HepG2 (cell line): ENCODE results near the gene BPIFB6. TPM values are rescaled to one million over a fixed set of nuclear protein-coding genes. Genes with fewer than 3 reads are reported as not detected.

ENCODE experiments used
- ATAC-seq: fragments of 200-7000 bp; cut with Tn5 transposase; 3 replicates; pipeline ENCODE4 v1.9.1; 2020; ENCODE audit warnings: mild to moderate bottlenecking, moderate library complexity
- BruUV-seq: library from RNA; stranded (reverse); fragments of 400-500 nt; replicated peaks from 2 replicates; lab custom pipeline; 2021; lab: Mats Ljungman, UMichigan
- CTCF ChIA-PET: fragments of 300-600 bp; formaldehyde crosslinking; extraction: SDS; loops from one replicate; lab custom pipeline; 2021; ENCODE audit warnings: low total read pairs, inconsistent platforms, low intra/inter-chr PET ratio; lab: Yijun Ruan, JAX
- POLR2A ChIA-PET: fragments of 350-600 bp; sonication (Branson Sonifier 250); formaldehyde crosslinking; loops from one replicate; lab custom pipeline; 2020; ENCODE audit warnings: antibody characterized with exemption, inconsistent platforms; lab: Yijun Ruan, JAX
- DNase-seq: peaks from one replicate; pipeline ENCODE4 v3.0.0-alpha.2; 2015; ENCODE audit warnings: low spot score
- FAIRE-seq: peaks from 3 replicates; lab custom pipeline; 2011; peaks lifted over from hg19 to GRCh38; lab: Jason Lieb, UNC
- H2AFZ ChIP-seq: one replicate; pipeline ENCODE4 v1.6.1; 2011; ENCODE audit warnings: low read length, inconsistent platforms
- H3K27ac ChIP-seq: fragments of 300-600 bp; 3 replicates; pipeline ENCODE4 v1.8.0; 2011; ENCODE audit warnings: mixed run types, mild to moderate bottlenecking, mixed read lengths, low read length, inconsistent platforms; ENCODE audit not compliant: insufficient read depth; ENCODE audit errors: extremely low read length
- H3K27me3 ChIP-seq, 2 experiments: fragments of 200-600 bp in 1 of 2; 2 replicates in 1 of 2; 3 replicates in 1 of 2; pipeline versions ENCODE4 v1.6.0 to v1.8.0; 2011; ENCODE audit warnings: low read length in 2 of 2, mild to moderate bottlenecking in 2 of 2, moderate library complexity in 2 of 2, inconsistent platforms in 1 of 2; ENCODE audit not compliant: insufficient read depth in 2 of 2, control insufficient read depth in 1 of 2
- H3K36me3 ChIP-seq, 2 experiments: fragments of 200-600 bp in 1 of 2; replicated peaks in 1 of 2; 2 replicates in 1 of 2; 3 replicates in 1 of 2; pipeline versions ENCODE4 v1.5.1 to v1.8.0; 2011; ENCODE audit warnings: low read length in 2 of 2, inconsistent platforms in 1 of 2; ENCODE audit not compliant: insufficient read depth in 2 of 2, control insufficient read depth in 1 of 2
- H3K4me1 ChIP-seq: 2 replicates; pipeline ENCODE4 v1.5.1; 2012; ENCODE audit warnings: low read length, inconsistent platforms; ENCODE audit not compliant: insufficient read depth
- H3K4me2 ChIP-seq: 2 replicates; pipeline ENCODE4 v1.6.0; 2011; ENCODE audit warnings: low read depth, low read length, inconsistent platforms
- H3K4me3 ChIP-seq, 3 experiments: fragments of 200-600 bp in 1 of 3; sonication (generic), shearing (Covaris generic) in 1 of 3; replicated peaks in 1 of 3; 2 replicates each; pipeline ENCODE4 v1.5.1; 2011 to 2016; ENCODE audit warnings: low read length in 3 of 3, inconsistent platforms in 2 of 3, low read depth in 2 of 3, mild to moderate bottlenecking in 2 of 3, control low read depth in 1 of 3, mixed read lengths in 1 of 3; ENCODE audit not compliant: insufficient read depth in 1 of 3
- H3K79me2 ChIP-seq: one replicate; pipeline ENCODE4 v1.6.1; 2011; ENCODE audit warnings: low read length, inconsistent platforms; ENCODE audit not compliant: insufficient read depth
- H3K9ac ChIP-seq: 2 replicates; pipeline ENCODE4 v1.6.0; 2011; ENCODE audit warnings: mild to moderate bottlenecking, low read depth, low read length, inconsistent platforms; ENCODE audit not compliant: insufficient read depth
- H3K9me3 ChIP-seq: 2 replicates; pipeline ENCODE4 v1.5.1; 2012; ENCODE audit warnings: mild to moderate bottlenecking, low read length
- H4K20me1 ChIP-seq: 2 replicates; pipeline ENCODE4 v1.6.0; 2011; ENCODE audit warnings: inconsistent platforms, mild to moderate bottlenecking, low read length, moderate library complexity; ENCODE audit not compliant: insufficient read depth
- AGO1 ChIP-seq: fragments of 200-400 bp; formaldehyde crosslinking; IDR thresholded peaks from 2 replicates; pipeline ENCODE4 v1.6.1; 2017; ENCODE audit warnings: mild to moderate bottlenecking, low read depth, low read length, moderate library complexity; ENCODE audit not compliant: poor library complexity, severe bottlenecking
- FIP1L1 ChIP-seq: fragments of 200-400 bp; formaldehyde crosslinking; IDR thresholded peaks from 2 replicates; pipeline ENCODE4 v1.6.1; 2018; ENCODE audit warnings: low read depth, mild to moderate bottlenecking, low read length, moderate library complexity, borderline replicate concordance; ENCODE audit not compliant: insufficient read depth
- FLYWCH1 ChIP-seq: sonication (generic); formaldehyde crosslinking; IDR thresholded peaks from 2 replicates; pipeline ENCODE4 v1.8.1; 2023; ENCODE audit warnings: mild to moderate bottlenecking, missing genetic modification reagents
- HNF1B ChIP-seq: sonication (generic); formaldehyde crosslinking; IDR thresholded peaks from 2 replicates; pipeline ENCODE4 v1.5.1; 2020; ENCODE audit warnings: mild to moderate bottlenecking, moderate library complexity, missing genetic modification reagents
- HNF4G ChIP-seq, 2 experiments: sonication (generic) in 1 of 2; formaldehyde crosslinking in 1 of 2; IDR thresholded peaks; 2 replicates each; pipeline versions ENCODE4 v1.4.0 to v1.6.1; 2011 to 2020; ENCODE audit warnings: borderline replicate concordance in 2 of 2, low read depth in 2 of 2, mild to moderate bottlenecking in 2 of 2, low read length in 1 of 2, missing genetic modification reagents in 1 of 2, moderate library complexity in 1 of 2
- HOXA5 ChIP-seq: sonication (generic); formaldehyde crosslinking; IDR thresholded peaks from 2 replicates; pipeline ENCODE4 v1.4.0; 2020; ENCODE audit warnings: missing genetic modification reagents
- MED8 ChIP-seq: sonication (generic); formaldehyde crosslinking; IDR thresholded peaks from 2 replicates; pipeline ENCODE4 v1.8.1; 2023; ENCODE audit warnings: mild to moderate bottlenecking, missing genetic modification reagents; ENCODE audit not compliant: insufficient replicate concordance
- NFAT5 ChIP-seq: sonication (generic); formaldehyde crosslinking; IDR thresholded peaks from 2 replicates; pipeline ENCODE4 v1.4.0; 2020; ENCODE audit warnings: missing genetic modification reagents
- TBP ChIP-seq: sonication (generic); formaldehyde crosslinking; IDR thresholded peaks from 2 replicates; pipeline ENCODE4 v1.5.0; 2020; ENCODE audit warnings: missing genetic modification reagents
- TP53 ChIP-seq: sonication (generic); formaldehyde crosslinking; conservative IDR thresholded peaks from 2 replicates; pipeline ENCODE4 v1.4.0; 2020; ENCODE audit warnings: missing genetic modification reagents
- XRCC5 ChIP-seq: fragments of 200-400 bp; formaldehyde crosslinking; optimal IDR thresholded peaks from 2 replicates; pipeline ENCODE3; 2017; ENCODE audit warnings: mild to moderate bottlenecking, low read length
- ZFP36L1 ChIP-seq: sonication (generic); formaldehyde crosslinking; IDR thresholded peaks from 2 replicates; pipeline ENCODE4 v1.8.0; 2022; ENCODE audit warnings: mild to moderate bottlenecking, missing genetic modification reagents, moderate library complexity
- ZNF34 ChIP-seq: sonication (generic); formaldehyde crosslinking; IDR thresholded peaks from 2 replicates; pipeline ENCODE4 v1.4.0; 2020; ENCODE audit warnings: mild to moderate bottlenecking, missing genetic modification reagents, borderline replicate concordance
- ZNF672 ChIP-seq: sonication (generic); formaldehyde crosslinking; IDR thresholded peaks from 2 replicates; pipeline ENCODE4 v1.8.1; 2022; ENCODE audit warnings: missing genetic modification reagents
- ZNF800 ChIP-seq: sonication (generic); formaldehyde crosslinking; IDR thresholded peaks from 2 replicates; pipeline ENCODE4 v1.4.0; 2020; ENCODE audit warnings: missing genetic modification reagents
- WGBS: methylation state at CpG from one replicate; pipeline ENCODE4 v1.1.6; 2017; ENCODE audit warnings: low lambda C conversion rate; 5-methylcytosine and 5-hydroxymethylcytosine counted together
- in situ Hi-C: cut with HindIII; loops from 2 replicates; pipeline ENCODE4 v1.10.0; 2017; ENCODE audit warnings: low pct_unique_long_range_greater_than_20kb; ENCODE audit not compliant: extremely low pct_ligation_motif_present
- intact Hi-C: fragments of 100-400 bp; cut with micrococcal nuclease; formaldehyde crosslinking; loops from one replicate; pipeline ENCODE4 v1.10.0; 2022; ENCODE audit not compliant: unreplicated experiment
- polyA plus RNA-seq, 8 experiments: library from polyadenylated mRNA; depleted of rRNA in 3 of 8; stranded (reverse) in 7 of 8; unstranded in 1 of 8; fragments of >200 nt; fragmentation: Illumina TruSeq in 4 of 8; extraction: Trizol in 4 of 8; gene quantifications; 2 replicates each; pipeline versions ENCODE4 v1.2.1 to v1.2.3, GENCODE V29; 2011 to 2016; ENCODE audit warnings: low read depth in 4 of 8, missing spikeins in 1 of 8, mixed read lengths in 1 of 8; ENCODE audit not compliant: insufficient read depth in 1 of 8
- total RNA-seq, 5 experiments: library from RNA; depleted of rRNA; stranded (reverse); fragments of >200 nt; fragmentation: Illumina TruSeq; extraction: Trizol; gene quantifications; 2 replicates each; pipeline ENCODE4 v1.2.3, GENCODE V29; 2016; ENCODE audit warnings: low read depth in 1 of 5

Gene BPIFB6
- total and polyA plus RNA-seq, 2 of the 13 experiments (the other 11 are each of a cell fraction or from before 2014, with no cell fraction given) = 0.13 to 1.7 TPM

GRCh38 chr20:33082546-33082945, 51.1 kb downstream of the BPIFB6 start:
- CTCF ChIA-PET = no interaction called here
- in situ Hi-C loops = no loop called here
- no peak for TF ChIP-seq MED8 (CRISPR knock-in tag)
- TF ChIP-seq HNF4G (IDR thresholded peaks at IDR 0.05; ENCODE audit: borderline replicate concordance, low read depth, low read length) = no peak
- no peak for TF ChIP-seq HNF4G (CRISPR knock-in tag; IDR thresholded peaks at IDR 0.05; ENCODE audit: borderline replicate concordance, low read depth)
- no peak for TF ChIP-seq ZNF672
- no peak for TF ChIP-seq HOXA5 (CRISPR knock-in tag)
- no peak for TF ChIP-seq ZNF34 (CRISPR knock-in tag)
- no peak for TF ChIP-seq AGO1
- no peak for TF ChIP-seq XRCC5
- no peak for TF ChIP-seq HNF1B (CRISPR knock-in tag)
- TF ChIP-seq TBP (CRISPR knock-in tag) = no peak
- TF ChIP-seq FIP1L1 = no peak
- no peak for TF ChIP-seq ZFP36L1 (CRISPR knock-in tag)
- TF ChIP-seq TP53 (CRISPR knock-in tag) = no peak
- no peak for TF ChIP-seq NFAT5 (CRISPR knock-in tag)
- TF ChIP-seq FLYWCH1 (CRISPR knock-in tag) = no peak
- TF ChIP-seq ZNF800 (CRISPR knock-in tag) = no peak

More at GRCh38 chr20:33082546-33082945, 51.1 kb downstream of the BPIFB6 start:
- no peak for ATAC-seq
- H3K79me2 ChIP-seq = no peaks in the 10 kb centered on the region
- no TSS peak for BruUV-seq
- no peak for DNase-seq
- WGBS = 35% methylated on average over 6 of the region's 6 CpGs
- POLR2A ChIA-PET = no interaction called here
- intact Hi-C loops = no loop called here
- peaks cover 0 to 17% of the 10 kb centered on the region in 2 experiments; a peak in 3 of 5 replicates for H3K27me3 ChIP-seq
- H3K36me3 ChIP-seq = no peaks in the 10 kb centered on the region
- no peak overlapping the region for H2AFZ ChIP-seq
- FAIRE-seq = no peak
- H3K9ac ChIP-seq = no peak overlapping the region
- no peaks in the 10 kb centered on the region for H4K20me1 ChIP-seq
- no peaks in the 10 kb centered on the region for H3K4me1 ChIP-seq
- no peak overlapping the region for H3K27ac ChIP-seq
- H3K4me3 ChIP-seq = no peak overlapping the region
- H3K4me2 ChIP-seq = no peak overlapping the region
- H3K9me3 ChIP-seq = no peaks in the 10 kb centered on the region
